Nucleus accumbens (tissue), 56 donors: Measurements from ENCODE around the gene RAB4A.

Experiments
- DNase-seq, 56 donors: peaks; one replicate each; lab custom pipeline; 2025; lab: John Stamatoyannopoulos, UW

RAB4A gene

GRCh38 chr1:229270547-229271447, at the start of gene RAB4A:
RAB4A (plus strand) TSS chr1:229271111; CDS start chr1:229271340, 229 bp downstream.
- peak in 55 of 56 donors; percentile 14 to 92 (median 72) for DNase-seq

GRCh38 chr1:229222081-229222480, 48.8 kb upstream of the RAB4A start:
- DNase-seq: no peak

GRCh38 chr1:229223498-229223897, 47.4 kb upstream of the RAB4A start:
- no peak for DNase-seq

- DNase-seq: no peak
Observed at GRCh38 chr1:229224308-229224707, 46.6 kb upstream of the RAB4A start.

- DNase-seq: no peak
Observed at GRCh38 chr1:229225331-229225782, 45.6 kb upstream of the RAB4A start.

- no peak for DNase-seq
Observed at GRCh38 chr1:229226796-229227195, 44.1 kb upstream of the RAB4A start.

- DNase-seq: peak in 54 of 56 donors; percentile 14 to 94 (median 77)
Observed at GRCh38 chr1:229227298-229227919, 43.5 kb upstream of the RAB4A start.

- no peak for DNase-seq
Observed at GRCh38 chr1:229228522-229228921, 42.4 kb upstream of the RAB4A start.

GRCh38 chr1:229229137-229229720, 41.7 kb upstream of the RAB4A start:
- no peak for DNase-seq

GRCh38 chr1:229229721-229230139, 41.2 kb upstream of the RAB4A start:
- DNase-seq: peak in 53 of 56 donors; percentile 58 to 96 (median 85)

- DNase-seq: peak in 17 of 56 donors; percentile 55 to 95 (median 79)
Observed at GRCh38 chr1:229230140-229230892, 40.6 kb upstream of the RAB4A start.

GRCh38 chr1:229230893-229231753, 39.8 kb upstream of the RAB4A start:
- peak in 2 of 56 donors; percentile 39 to 44 for DNase-seq

GRCh38 chr1:229231754-229232119, 39.2 kb upstream of the RAB4A start:
- peak in 11 of 56 donors; percentile 14 to 54 (median 38) for DNase-seq

- no peak for DNase-seq
Observed at GRCh38 chr1:229234870-229235472, 35.9 kb upstream of the RAB4A start.

- DNase-seq: no peak
Observed at GRCh38 chr1:229237320-229237719, 33.6 kb upstream of the RAB4A start.

- DNase-seq: no peak
Observed at GRCh38 chr1:229238231-229238630, 32.7 kb upstream of the RAB4A start.

- peak in 51 of 56 donors; percentile 47 to 94 (median 81) for DNase-seq
Observed at GRCh38 chr1:229238674-229239415, 32.1 kb upstream of the RAB4A start.

GRCh38 chr1:229240532-229240931, 30.4 kb upstream of the RAB4A start:
- DNase-seq: no peak
